ENCODE measurements around the gene ERLIN1.
A peak's percentile ranks its signal among the peaks of the same experiment; 100 is the strongest.

ERLIN1 gene

GRCh38 chr10:100232101-100232500 is 46.3 kb upstream of the ERLIN1 start (continued):
- no peak for TF ChIP-seq ZBTB44 (tag by site-specific recombination; IDR thresholded peaks at IDR 0.05)

- ChIA-PET CTCF (no interaction called here), POLR2A (interaction anchor here (1.4 kb wide), 1 partner anchor 57 kb away, joined by 5 read pairs; the partner anchor contains the start of gene BLOC1S2)
- peak overlapping the region; percentile 59 for H3K4me3 ChIP-seq (ENCODE audit: low read depth, low read length)
- H3K9me3 ChIP-seq (ENCODE audit: control insufficient read depth, insufficient read depth, low read depth, low read length): no peaks in the 10 kb centered on the region
- peaks cover 5% of the 10 kb centered on the region; the same call in 1 of the 2 replicates for H3K4me1 ChIP-seq (ENCODE audit: control insufficient read depth, insufficient read depth, low read length)
- H3K36me3 ChIP-seq (ENCODE audit: control insufficient read depth in 2 of 2, insufficient read depth in 1 of 2, low read length in 2 of 2): peaks cover 14 to 52% of the 10 kb centered on the region in 2 experiments
- peak overlapping the region; percentile 71; the same call in 1 of the 2 replicates for H3K27ac ChIP-seq (ENCODE audit: extremely low read depth, low read depth, low read length)
- no peak for TF ChIP-seq ZNF654 (tag by site-specific recombination; IDR thresholded peaks at IDR 0.05; ENCODE audit: low read depth)
- no peak for TF ChIP-seq GLIS2 (tag by site-specific recombination; IDR thresholded peaks at IDR 0.05)
- no peak for TF ChIP-seq ZNF837 (tag by site-specific recombination; IDR thresholded peaks at IDR 0.05)
- 0 out of 2 replicates have a peak, but pooled peaks have one; percentile 24 for TF ChIP-seq ZNF600 (tag by site-specific recombination; IDR thresholded peaks at IDR 0.05)
- no peak for TF ChIP-seq KLF8 (tag by site-specific recombination; IDR thresholded peaks at IDR 0.05)
- TF ChIP-seq ZSCAN4 (tag by site-specific recombination; IDR thresholded peaks at IDR 0.05): no peak
- TF ChIP-seq YY1 (tag by site-specific recombination; IDR thresholded peaks at IDR 0.05): no peak
- TF ChIP-seq KLF16 (tag by site-specific recombination; IDR thresholded peaks at IDR 0.05): no peak
- no peak for TF ChIP-seq TCF7L2 (IDR thresholded peaks at IDR 0.05; ENCODE audit: borderline replicate concordance, low read depth, low read length)
- TF ChIP-seq ZNF707 (tag by site-specific recombination; IDR thresholded peaks at IDR 0.05): no peak
- TF ChIP-seq ZBTB21 (tag by site-specific recombination; IDR thresholded peaks at IDR 0.05): no peak
- no peak for TF ChIP-seq ZSCAN30 (tag by site-specific recombination; IDR thresholded peaks at IDR 0.05)
- no peak for TF ChIP-seq ZNF529 (tag by site-specific recombination; IDR thresholded peaks at IDR 0.05; ENCODE audit: insufficient replicate concordance)
- no peak for TF ChIP-seq PATZ1 (tag by site-specific recombination; IDR thresholded peaks at IDR 0.05)
- no peak for TF ChIP-seq SALL2 (tag by site-specific recombination; IDR thresholded peaks at IDR 0.05; ENCODE audit: borderline replicate concordance)
- TF ChIP-seq ZBTB17 (tag by site-specific recombination; IDR thresholded peaks at IDR 0.05): 0 out of 2 replicates have a peak, but pooled peaks have one; percentile 31
- TF ChIP-seq ZNF335 (tag by site-specific recombination; conservative IDR thresholded peaks at IDR 0.05): peak; percentile 41
- TF ChIP-seq ZNF292 (tag by site-specific recombination; IDR thresholded peaks at IDR 0.05; ENCODE audit: borderline replicate concordance, low read depth): no peak
- TF ChIP-seq ZEB2 (tag by site-specific recombination; IDR thresholded peaks at IDR 0.05): no peak
- TF ChIP-seq REPIN1 (tag by site-specific recombination; IDR thresholded peaks at IDR 0.05; ENCODE audit: low read depth): no peak
- no peak for TF ChIP-seq ZNF140 (tag by site-specific recombination; IDR thresholded peaks at IDR 0.05)
- TF ChIP-seq ZBTB48 (tag by site-specific recombination; IDR thresholded peaks at IDR 0.05): peak; percentile 41
- TF ChIP-seq ZBTB6 (tag by site-specific recombination; IDR thresholded peaks at IDR 0.05): no peak
- no peak for TF ChIP-seq ZNF623 (tag by site-specific recombination; IDR thresholded peaks at IDR 0.05)
- no peak for TF ChIP-seq ZNF398 (tag by site-specific recombination; IDR thresholded peaks at IDR 0.05)
- TF ChIP-seq GFI1B (tag by site-specific recombination; IDR thresholded peaks at IDR 0.05): no peak
- no peak for TF ChIP-seq ZNF239 (tag by site-specific recombination; IDR thresholded peaks at IDR 0.05)
- no peak for TF ChIP-seq SP3 (tag by site-specific recombination; IDR thresholded peaks at IDR 0.05)
Observed at GRCh38 chr10:100229819-100230422, 44.1 kb upstream of the ERLIN1 start.

Measured in HEK293 (cell line).